Mesenteric fat pad (tissue), 1 donor: ENCODE results near the gene SCIMP. TPM values are rescaled to one million over a fixed set of nuclear protein-coding genes. Genes with fewer than 3 reads are reported as not detected.
"Not testable (repeated sequence)": the region's sequence is repeated elsewhere in the genome, so short reads cannot be mapped to it uniquely, and the experiment has no call there.

Experiments
- DNase-seq: peaks from one replicate; pipeline ENCODE4 v3.0.0-alpha.2; 2020; ENCODE audit warnings: low spot score
- long read RNA-seq: library from polyadenylated mRNA; unstranded; transcript quantifications from one replicate; pipeline ENCODE4 v2.0.0, GENCODE V29; 2020
- total RNA-seq: library from RNA; stranded (reverse); fragmentation: NEBNext Ultra II Directional; extraction: Animal tissue kit (Norgen Biotek cat#: 25700); gene quantifications from one replicate; pipeline ENCODE4 v1.2.1, GENCODE V29; 2021
- donor health status: DM: yes; HTN: yes; CAD: no.

Gene SCIMP
- 7.6 TPM for total RNA-seq
- long read RNA-seq, partial matches to known transcripts, result 0 of 2 reads
- long read RNA-seq, other reads (novel, unspliced or antisense), result 0 of 2 reads

GRCh38 chr17:5234645-5235576 is at the start of gene SCIMP:
SCIMP (minus strand) TSS chr17:5234860; CDS start chr17:5234755, 105 bp downstream.
- no peak for DNase-seq

GRCh38 chr17:5283571-5284315 is 49.1 kb upstream of the SCIMP start:
- DNase-seq, result no peak

- no peak for DNase-seq
Observed at GRCh38 chr17:5282642-5283217, 48.1 kb upstream of the SCIMP start.

- DNase-seq, result peak; percentile 97
Observed at GRCh38 chr17:5281814-5282641, 47.4 kb upstream of the SCIMP start, which contains the start of gene RABEP1. RABEP1 (plus strand) TSS chr17:5282284; CDS start chr17:5282487, 203 bp downstream.

DNA sequence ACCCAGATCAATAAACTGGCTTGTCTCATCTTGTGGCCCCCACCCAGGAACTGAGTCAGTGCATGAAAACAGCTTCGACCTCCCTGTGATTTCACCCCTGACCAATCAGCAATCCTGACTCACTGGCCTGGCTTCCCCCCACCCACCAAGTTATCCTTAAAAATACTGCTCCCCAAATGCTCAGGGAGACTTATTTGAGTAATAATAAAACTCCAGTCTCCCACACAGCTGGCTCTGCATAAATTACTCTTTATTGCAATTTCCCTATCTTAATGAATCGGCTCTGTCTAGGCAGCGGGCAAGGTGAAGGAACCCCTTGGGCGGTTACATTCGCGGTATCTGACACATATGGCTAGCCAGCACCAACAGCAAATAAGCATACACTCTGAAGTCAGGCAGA is 37.7 kb upstream of the SCIMP start:
- no peak for DNase-seq

GRCh38 chr17:5269241-5269960 is 34.7 kb upstream of the SCIMP start:
- DNase-seq, result no peak

GRCh38 chr17:5264893-5265292 is 30.2 kb upstream of the SCIMP start:
- DNase-seq, result no peak

DNA sequence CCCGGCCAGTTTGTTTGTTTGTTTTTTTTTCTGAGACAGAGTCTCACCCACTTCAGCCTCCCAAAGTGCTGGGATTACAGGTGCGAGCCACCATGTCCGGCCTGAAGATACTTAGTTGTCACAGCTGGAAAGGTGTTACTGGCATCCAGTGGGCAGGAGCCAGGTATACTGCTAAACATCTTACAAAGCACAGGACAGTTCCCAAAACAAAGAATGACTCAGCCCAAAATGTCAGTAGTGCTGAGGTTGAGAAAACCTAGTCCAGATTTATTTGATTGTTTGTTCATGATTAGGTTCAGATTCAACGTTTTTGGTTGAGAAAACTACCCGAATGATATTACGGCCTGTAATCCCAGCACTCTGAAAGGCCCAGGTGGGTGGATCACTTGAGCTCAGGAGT is 28.8 kb upstream of the SCIMP start:
- no peak for DNase-seq

- DNase-seq, result no peak
Observed at GRCh38 chr17:5262416-5262991, 27.8 kb upstream of the SCIMP start.

DNA sequence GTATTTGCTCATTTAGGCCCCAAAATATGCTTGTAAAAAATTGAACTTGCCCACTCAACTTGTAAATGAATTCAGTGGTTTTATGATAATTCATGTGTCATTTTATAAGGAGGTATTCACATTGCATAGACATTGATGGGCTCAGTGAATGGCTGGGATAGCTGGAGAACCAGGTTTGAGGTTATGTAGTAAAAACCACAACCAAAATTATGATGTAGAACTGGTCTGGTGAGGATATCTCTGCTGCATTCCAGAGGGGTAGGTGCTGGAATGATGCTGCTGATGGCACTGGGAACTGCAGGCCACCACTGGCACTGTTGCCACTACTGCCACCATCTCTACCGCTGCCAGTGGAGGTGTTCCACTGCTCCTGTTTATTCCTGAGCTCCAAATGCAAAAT is 25.9 kb upstream of the SCIMP start:
- peak; percentile 41 for DNase-seq

GRCh38 chr17:5257124-5257523 is 22.5 kb upstream of the SCIMP start:
- no peak for DNase-seq

DNA sequence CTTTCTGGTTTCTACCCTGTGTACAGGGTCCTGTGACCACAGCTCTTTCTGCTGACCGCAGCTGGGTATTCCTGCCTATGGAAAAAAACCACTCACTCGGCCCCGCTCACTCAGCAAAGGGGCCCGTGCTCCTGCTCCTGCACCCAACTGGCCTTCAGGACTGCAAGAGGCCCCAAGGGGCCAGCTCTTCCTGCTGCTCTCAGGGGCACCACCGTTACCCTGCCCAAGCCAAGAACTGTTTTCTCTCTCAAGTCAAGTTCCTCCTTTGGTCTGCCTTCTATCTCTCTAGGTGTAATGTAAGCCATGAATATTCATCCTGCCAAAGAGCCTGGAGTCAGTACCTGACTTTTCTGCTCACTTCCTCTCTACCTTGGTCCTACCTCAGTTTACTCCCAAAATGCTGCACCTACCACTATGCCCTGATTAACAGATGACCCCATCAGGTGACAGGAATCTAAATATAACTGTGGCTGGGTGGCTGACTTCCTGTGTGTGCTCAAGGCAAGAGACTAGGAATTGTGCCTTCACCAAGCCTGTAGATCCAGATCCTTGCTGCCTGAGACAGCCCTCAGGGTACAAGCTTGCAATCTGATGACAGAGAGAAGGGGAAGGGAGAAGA is 20.4 kb upstream of the SCIMP start:
- no peak for DNase-seq

GRCh38 chr17:5254414-5254813 is 19.8 kb upstream of the SCIMP start:
- no peak for DNase-seq

DNA sequence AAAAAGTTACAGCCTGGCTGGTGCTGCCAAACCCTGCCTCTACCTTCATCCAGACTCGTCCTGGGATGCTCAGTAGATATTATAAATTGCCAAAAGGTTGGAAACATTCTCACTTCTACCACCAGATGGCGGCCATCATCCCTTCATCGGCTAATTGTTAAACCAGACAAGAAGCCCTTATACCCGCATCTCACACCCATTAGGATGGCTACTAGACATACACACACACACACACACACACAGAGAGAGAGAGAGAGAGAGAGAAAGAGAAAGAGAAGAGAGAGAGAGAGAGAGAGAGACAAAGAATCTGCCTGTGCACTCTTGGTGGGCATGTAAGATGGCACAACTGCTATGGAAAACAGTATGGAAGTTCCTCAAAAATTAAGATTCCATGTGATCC is 15.0 kb upstream of the SCIMP start:
- no peak for DNase-seq

- DNase-seq, result no peak
Observed at GRCh38 chr17:5248821-5249479, 14.3 kb upstream of the SCIMP start.

DNA sequence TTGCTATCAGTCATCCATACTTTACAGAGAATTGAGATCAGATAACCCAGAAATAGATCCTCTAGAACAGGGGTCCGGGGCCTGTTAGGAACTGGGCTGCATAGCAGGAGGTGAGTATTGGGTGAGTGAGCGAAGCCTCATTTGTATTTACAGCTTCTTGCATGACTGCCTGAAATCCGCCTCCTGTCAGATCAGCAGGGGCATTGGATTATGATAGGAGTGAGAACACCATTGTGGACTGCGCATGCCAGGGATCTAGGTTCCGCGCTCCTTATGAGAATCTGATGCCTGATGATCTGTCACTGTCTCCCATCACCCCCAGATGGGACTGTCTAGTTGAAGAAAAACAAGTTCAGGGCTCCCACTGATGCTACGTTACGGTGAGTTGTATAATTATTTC is 13.0 kb upstream of the SCIMP start:
- DNase-seq, result no peak

DNA sequence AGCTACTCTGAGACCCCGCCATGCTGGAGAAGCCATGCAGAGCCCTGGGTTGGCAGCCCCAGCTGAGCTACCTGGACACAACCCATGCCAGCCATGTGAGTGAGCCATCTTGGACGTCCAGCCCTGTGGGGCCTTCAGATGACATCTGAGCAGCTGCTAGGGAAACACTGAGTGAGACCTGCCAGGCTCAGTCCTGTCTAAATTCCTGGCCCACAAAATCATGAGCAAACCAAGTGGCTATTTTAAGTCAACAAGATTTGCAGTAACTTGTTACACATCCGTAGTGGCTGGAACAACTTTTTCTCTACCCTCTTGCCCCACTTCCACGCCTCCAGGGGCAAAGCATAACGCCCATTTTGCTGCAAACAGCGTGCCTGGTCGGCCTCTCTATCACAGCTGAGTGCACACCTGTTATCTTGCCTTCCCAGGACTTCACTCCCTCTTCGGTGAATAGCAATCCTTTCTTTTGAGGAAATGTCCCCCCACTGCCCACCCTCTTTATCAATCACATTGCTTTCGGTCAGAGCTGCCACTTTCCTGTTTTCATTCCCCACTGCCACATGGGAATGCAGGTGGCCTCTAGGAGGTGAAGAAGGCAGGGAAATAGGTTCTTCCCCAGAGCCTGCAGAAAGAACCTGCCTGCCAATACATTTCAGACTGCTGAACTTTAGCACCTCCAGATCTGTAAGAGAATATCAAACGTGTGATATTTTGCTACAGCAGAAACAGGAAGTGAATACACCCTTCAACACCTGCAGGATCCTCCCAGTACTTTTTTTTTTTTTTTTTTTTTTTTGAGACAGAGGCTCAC is 7.4 kb upstream of the SCIMP start:
- no peak for DNase-seq

DNA sequence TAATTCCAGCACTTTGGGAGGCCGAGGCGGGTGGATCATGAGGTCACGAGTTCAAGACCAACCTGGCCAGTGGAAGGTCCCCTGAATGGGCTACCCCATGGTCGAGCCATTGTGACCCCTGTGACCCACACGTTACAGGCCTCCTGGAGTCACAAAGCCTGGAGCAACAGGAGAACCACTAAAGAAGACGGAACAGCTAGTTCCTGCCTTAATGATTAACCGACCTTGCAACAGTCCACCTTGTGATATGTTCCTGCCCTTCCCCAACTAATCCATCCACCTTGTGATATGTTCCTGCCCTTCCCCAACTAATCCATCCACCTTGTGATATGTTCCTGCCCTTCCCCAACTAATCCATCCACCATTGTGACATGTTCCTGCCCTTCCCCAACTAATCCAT is 5.1 kb upstream of the SCIMP start:
- not testable (repeated sequence) for DNase-seq
